LNCaP clone FGC (cell line): ENCODE results near the gene GZF1.

Experiments used
- DNase-seq: peaks from one replicate; pipeline ENCODE4 v3.0.0-alpha.2; 2011; ENCODE audit warnings: low read depth
- H3K4me3 ChIP-seq: 2 replicates; pipeline ENCODE4 v1.5.1; 2011; ENCODE audit warnings: mild to moderate bottlenecking, low read depth, low read length, control low read depth
- CTCF ChIP-seq: IDR thresholded peaks from 2 replicates; pipeline ENCODE4 v1.5.1; 2012; ENCODE audit warnings: mild to moderate bottlenecking; ENCODE audit not compliant: control insufficient read depth, insufficient read depth; ENCODE audit errors: extremely low read depth

Gene GZF1

GRCh38 chr20:23374441-23374840, 12.5 kb downstream of the GZF1 start:
- no peak overlapping the region for H3K4me3 ChIP-seq
- DNase-seq, result no peak
- no peak for TF ChIP-seq CTCF

- no peak for TF ChIP-seq CTCF
- no peak overlapping the region for H3K4me3 ChIP-seq
Observed at GRCh38 chr20:23375827-23376226, 13.8 kb downstream of the GZF1 start.

GRCh38 chr20:23379772-23380171, 17.8 kb downstream of the GZF1 start:
- no peak overlapping the region for H3K4me3 ChIP-seq
- no peak for DNase-seq
- TF ChIP-seq CTCF, result no peak

More at GRCh38 chr20:23375827-23376226, 13.8 kb downstream of the GZF1 start:
- no peak for DNase-seq

- no peak for DNase-seq
- TF ChIP-seq CTCF, result no peak
- no peak overlapping the region for H3K4me3 ChIP-seq
Observed at GRCh38 chr20:23381876-23382275, 19.9 kb downstream of the GZF1 start.

GRCh38 chr20:23386304-23387117, 24.5 kb downstream of the GZF1 start:
- no peak overlapping the region for H3K4me3 ChIP-seq
- no peak for TF ChIP-seq CTCF
- DNase-seq, result no peak

- no peak overlapping the region for H3K4me3 ChIP-seq
- DNase-seq, result no peak
- TF ChIP-seq CTCF, result no peak
Observed at GRCh38 chr20:23387118-23387443, 25.1 kb downstream of the GZF1 start.
